ENCODE results near the gene ACSL4.

- no peak for TF ChIP-seq CTCF (IDR thresholded peaks at IDR 0.05)
- no peak for TF ChIP-seq POLR2A (IDR thresholded peaks at IDR 0.05)
Measured at GRCh38 chrX:109697855-109698254, 35.2 kb downstream of the ACSL4 start.

Data from lower leg skin (tissue), 3 donors.